ENCODE measurements around the gene LY6G5C. TPM values are rescaled to one million over a fixed set of nuclear protein-coding genes. Genes with fewer than 3 reads are reported as not detected.
A peak's percentile ranks its signal among the peaks of the same experiment; 100 is the strongest.

Gene LY6G5C
- total RNA-seq, 1 donor from 2014 or later = 22.0 TPM

DNA sequence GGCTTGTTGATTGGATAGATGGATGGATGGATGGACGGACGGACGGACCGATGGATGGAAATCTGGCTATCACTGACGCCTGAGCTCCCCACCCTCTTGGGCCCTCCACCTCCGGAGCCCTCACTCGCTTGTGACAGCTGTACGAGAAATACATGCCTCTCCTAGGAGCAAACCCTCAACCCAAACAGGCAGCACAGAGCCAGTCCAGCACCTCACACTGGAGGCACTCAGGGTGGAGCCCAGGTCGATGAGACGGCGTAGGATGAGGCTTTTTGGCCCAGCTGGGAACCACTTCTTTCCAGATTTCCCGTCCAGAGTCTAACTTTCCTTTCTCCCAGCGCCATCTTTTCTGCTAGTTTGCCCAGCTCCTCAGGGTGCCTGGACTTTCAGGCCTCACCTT is 2.7 kb upstream of the LY6G5C start:
- H3K36me3 Mint-ChIP-seq (ENCODE audit: low read depth, unreplicated experiment) = peaks cover 10% of the 10 kb centered on the region
- peaks cover 20% of the 10 kb centered on the region for H3K4me1 Mint-ChIP-seq (ENCODE audit: unreplicated experiment)
- DNase-seq (ENCODE audit: low spot score) = no peak
- peak overlapping the region; percentile 86 for H3K4me3 Mint-ChIP-seq (ENCODE audit: unreplicated experiment)
- TF ChIP-seq, protein P1, sequence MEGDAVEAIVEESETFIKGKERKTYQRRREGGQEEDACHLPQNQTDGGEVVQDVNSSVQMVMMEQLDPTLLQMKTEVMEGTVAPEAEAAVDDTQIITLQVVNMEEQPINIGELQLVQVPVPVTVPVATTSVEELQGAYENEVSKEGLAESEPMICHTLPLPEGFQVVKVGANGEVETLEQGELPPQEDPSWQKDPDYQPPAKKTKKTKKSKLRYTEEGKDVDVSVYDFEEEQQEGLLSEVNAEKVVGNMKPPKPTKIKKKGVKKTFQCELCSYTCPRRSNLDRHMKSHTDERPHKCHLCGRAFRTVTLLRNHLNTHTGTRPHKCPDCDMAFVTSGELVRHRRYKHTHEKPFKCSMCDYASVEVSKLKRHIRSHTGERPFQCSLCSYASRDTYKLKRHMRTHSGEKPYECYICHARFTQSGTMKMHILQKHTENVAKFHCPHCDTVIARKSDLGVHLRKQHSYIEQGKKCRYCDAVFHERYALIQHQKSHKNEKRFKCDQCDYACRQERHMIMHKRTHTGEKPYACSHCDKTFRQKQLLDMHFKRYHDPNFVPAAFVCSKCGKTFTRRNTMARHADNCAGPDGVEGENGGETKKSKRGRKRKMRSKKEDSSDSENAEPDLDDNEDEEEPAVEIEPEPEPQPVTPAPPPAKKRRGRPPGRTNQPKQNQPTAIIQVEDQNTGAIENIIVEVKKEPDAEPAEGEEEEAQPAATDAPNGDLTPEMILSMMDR (IDR thresholded peaks at IDR 0.05; ENCODE audit: unreplicated experiment) = no peak
- H3K27me3 Mint-ChIP-seq (ENCODE audit: unreplicated experiment) = peaks cover 11% of the 10 kb centered on the region
- H3K27ac Mint-ChIP-seq (ENCODE audit: unreplicated experiment) = no peak overlapping the region
- no peaks in the 10 kb centered on the region for H3K9me3 Mint-ChIP-seq (ENCODE audit: unreplicated experiment)

DNA sequence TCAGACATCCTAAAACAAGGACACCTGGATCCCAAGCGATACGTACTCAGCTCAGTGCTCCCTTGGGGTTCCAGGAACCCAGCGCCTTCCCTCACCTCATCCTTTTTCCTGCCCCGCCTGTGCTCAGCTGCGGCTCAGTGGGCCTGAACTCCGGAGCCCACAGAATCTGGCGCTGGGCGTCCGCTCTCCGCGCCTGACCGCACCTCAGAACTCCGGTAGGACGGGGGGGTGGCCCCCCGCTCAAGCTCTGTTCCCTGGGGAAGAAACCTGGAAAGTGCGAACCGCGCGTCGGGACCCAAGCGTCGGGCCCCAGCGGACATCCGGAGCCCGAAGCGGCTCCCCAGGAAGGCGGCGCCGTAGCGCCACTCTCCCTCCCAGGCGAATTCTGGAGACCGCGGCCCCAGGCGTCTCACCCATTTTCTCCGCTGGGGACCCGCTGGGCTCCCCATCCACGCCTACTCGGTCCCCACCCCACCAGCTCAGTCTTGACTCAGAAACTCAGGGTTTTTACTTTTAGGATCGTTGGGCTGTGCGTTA is 336 bp upstream of the LY6G5C start:
- peaks cover 17% of the 10 kb centered on the region for H3K36me3 Mint-ChIP-seq (ENCODE audit: low read depth, unreplicated experiment)
- DNase-seq (ENCODE audit: low spot score) = peak; percentile 45
- H3K9me3 Mint-ChIP-seq (ENCODE audit: unreplicated experiment) = no peaks in the 10 kb centered on the region
- TF ChIP-seq, protein P1 (IDR thresholded peaks at IDR 0.05; ENCODE audit: unreplicated experiment) = no peak
- H3K4me3 Mint-ChIP-seq (ENCODE audit: unreplicated experiment) = peak overlapping the region; percentile 84
- H3K27ac Mint-ChIP-seq (ENCODE audit: unreplicated experiment) = peak overlapping the region; percentile 88
- peaks cover 24% of the 10 kb centered on the region for H3K4me1 Mint-ChIP-seq (ENCODE audit: unreplicated experiment)
- H3K27me3 Mint-ChIP-seq (ENCODE audit: unreplicated experiment) = peaks cover 13% of the 10 kb centered on the region

DNA sequence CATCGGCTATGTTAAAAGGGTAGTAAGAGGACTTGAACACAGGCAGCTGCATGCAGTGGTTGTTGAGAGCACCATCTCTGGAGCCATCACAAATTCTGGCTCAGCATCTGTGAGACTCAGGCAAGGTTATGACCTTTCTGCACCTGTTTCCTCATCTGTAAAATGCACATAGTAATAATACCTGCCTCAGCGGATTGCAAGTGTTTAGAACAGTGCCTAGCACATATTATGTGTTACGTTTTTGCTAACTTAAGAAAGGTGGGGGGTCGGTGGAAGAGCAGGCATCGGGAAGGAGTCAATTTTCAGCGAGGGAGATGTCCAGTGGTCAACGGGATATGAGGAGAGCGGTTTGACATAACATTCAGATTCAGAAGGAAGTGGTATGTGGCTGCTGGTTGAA is 2.9 kb downstream of the LY6G5C start:
- peaks cover 13% of the 10 kb centered on the region for H3K27me3 Mint-ChIP-seq (ENCODE audit: unreplicated experiment)
- peaks cover 20% of the 10 kb centered on the region for H3K4me1 Mint-ChIP-seq (ENCODE audit: unreplicated experiment)
- TF ChIP-seq, protein P1 (IDR thresholded peaks at IDR 0.05; ENCODE audit: unreplicated experiment) = no peak
- no peak for DNase-seq (ENCODE audit: low spot score)
- no peak overlapping the region for H3K27ac Mint-ChIP-seq (ENCODE audit: unreplicated experiment)
- peak overlapping the region; percentile 52 for H3K4me3 Mint-ChIP-seq (ENCODE audit: unreplicated experiment)
- peaks cover 14% of the 10 kb centered on the region for H3K36me3 Mint-ChIP-seq (ENCODE audit: low read depth, unreplicated experiment)
- H3K9me3 Mint-ChIP-seq (ENCODE audit: unreplicated experiment) = no peaks in the 10 kb centered on the region

DNA sequence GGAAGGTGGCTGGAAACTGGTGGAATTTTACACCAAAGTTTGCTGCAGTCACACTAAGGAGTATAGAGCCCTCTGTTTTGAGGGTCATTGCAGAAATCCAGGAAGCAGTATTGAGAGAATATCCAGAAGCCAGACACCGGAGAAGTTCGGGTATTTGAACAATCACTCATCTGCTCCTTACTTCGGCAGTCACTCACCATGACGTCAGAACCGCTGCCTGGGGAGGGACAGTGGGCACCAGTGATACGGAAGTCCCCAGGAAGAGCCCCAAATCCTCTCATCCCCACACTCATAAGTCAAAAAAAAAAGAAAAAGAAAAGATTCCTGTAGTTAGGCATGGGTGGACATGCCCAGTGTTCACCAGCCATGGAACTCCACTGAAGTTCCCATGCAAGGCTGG is 4.0 kb downstream of the LY6G5C start:
- Mint-ChIP-seq H3K4me1 (ENCODE audit: unreplicated experiment) (peaks cover 20% of the 10 kb centered on the region), H3K27me3 (ENCODE audit: unreplicated experiment) (peaks cover 13% of the 10 kb centered on the region), H3K36me3 (ENCODE audit: low read depth, unreplicated experiment) (peaks cover 18% of the 10 kb centered on the region), H3K4me3 (ENCODE audit: unreplicated experiment) (peak overlapping the region; percentile 56), H3K9me3 (ENCODE audit: unreplicated experiment) (no peaks in the 10 kb centered on the region), H3K27ac (ENCODE audit: unreplicated experiment) (no peak overlapping the region)
- no peak for DNase-seq (ENCODE audit: low spot score)
- TF ChIP-seq, protein P1 (IDR thresholded peaks at IDR 0.05; ENCODE audit: unreplicated experiment) = no peak

DNA sequence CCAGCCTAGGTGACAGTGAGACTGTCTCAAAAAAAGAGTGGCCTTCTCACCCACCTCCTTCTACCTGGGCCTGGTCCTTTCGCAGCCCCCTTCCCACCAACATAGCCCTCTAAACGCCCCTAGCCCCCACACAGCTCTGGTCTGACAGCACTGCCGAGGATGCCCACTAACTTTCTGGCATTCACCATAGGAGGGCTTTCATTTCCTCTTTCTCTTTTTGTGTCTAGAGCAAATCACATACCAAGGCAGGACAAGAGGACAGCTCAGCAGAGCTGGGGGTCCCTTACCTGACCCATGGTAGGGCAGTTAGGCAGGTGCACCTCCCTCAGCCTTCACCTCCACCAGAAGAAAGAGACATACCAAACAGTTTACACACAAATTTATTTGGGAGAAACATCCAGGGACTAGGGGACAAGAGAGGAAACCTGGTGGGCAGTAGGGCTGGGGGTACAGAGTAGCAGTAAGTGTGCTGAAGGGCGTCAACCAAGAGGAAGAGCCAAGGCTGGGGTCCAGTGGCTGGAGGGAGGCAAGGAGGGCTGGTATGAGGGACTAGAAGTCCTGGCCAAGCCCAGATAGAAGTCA is 4.5 kb downstream of the LY6G5C start:
- H3K27me3 Mint-ChIP-seq (ENCODE audit: unreplicated experiment) = peaks cover 13% of the 10 kb centered on the region
- peaks cover 16% of the 10 kb centered on the region for H3K4me1 Mint-ChIP-seq (ENCODE audit: unreplicated experiment)
- peak overlapping the region; percentile 84 for H3K27ac Mint-ChIP-seq (ENCODE audit: unreplicated experiment)
- TF ChIP-seq, protein P1 (IDR thresholded peaks at IDR 0.05; ENCODE audit: unreplicated experiment) = no peak
- H3K4me3 Mint-ChIP-seq (ENCODE audit: unreplicated experiment) = peak overlapping the region; percentile 56
- H3K36me3 Mint-ChIP-seq (ENCODE audit: low read depth, unreplicated experiment) = peaks cover 18% of the 10 kb centered on the region
- no peaks in the 10 kb centered on the region for H3K9me3 Mint-ChIP-seq (ENCODE audit: unreplicated experiment)
- no peak for DNase-seq (ENCODE audit: low spot score)
